NCI-H345 (cell line): ENCODE results near the gene TMEM175.
A peak's percentile ranks its signal among the peaks of the same experiment; 100 is the strongest.
"Not testable (repeated sequence)": the region's sequence is repeated elsewhere in the genome, so short reads cannot be mapped to it uniquely, and the experiment has no call there.

Source experiments
- DNase-seq: peaks from one replicate; lab custom pipeline; 2025; lab: John Stamatoyannopoulos, UW

TMEM175 gene

DNA sequence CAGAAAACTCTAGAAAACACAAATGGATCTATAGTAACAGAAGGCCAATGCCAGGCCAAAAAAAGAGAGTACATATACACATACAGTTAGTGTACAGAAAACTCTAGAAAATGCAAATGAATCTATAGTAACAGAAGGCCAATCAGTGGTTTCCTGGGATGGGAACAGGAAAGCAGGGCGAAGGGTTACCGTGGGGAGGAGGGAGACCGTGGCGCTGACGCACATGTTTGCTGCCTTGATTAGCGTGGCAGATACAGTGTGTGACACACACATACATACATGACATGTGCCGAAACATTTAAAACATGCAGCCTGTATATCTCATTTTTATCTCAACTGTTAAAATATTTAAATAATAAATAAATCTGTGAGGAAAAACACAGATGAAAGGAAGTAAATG, 14.8 kb upstream of the TMEM175 start:
- DNase-seq = no peak

DNA sequence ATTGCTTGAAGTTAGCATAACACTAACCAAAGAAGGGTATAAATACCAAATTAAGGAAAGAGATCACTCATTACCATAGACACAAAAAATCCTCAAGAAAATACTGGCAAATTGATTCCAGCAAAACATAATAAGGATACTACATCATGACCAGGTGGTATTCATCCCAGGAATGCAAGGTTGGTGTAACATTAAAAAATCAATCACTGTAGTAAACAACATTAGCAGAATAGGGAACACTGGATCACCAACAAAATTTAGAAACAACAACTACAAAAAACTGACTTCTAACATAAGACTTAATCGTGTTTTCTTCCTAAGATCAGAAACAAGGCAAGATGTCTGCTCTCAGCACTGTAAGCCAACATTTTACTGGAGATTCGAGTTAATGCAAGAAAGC, 14.3 kb upstream of the TMEM175 start:
- no peak for DNase-seq

DNA sequence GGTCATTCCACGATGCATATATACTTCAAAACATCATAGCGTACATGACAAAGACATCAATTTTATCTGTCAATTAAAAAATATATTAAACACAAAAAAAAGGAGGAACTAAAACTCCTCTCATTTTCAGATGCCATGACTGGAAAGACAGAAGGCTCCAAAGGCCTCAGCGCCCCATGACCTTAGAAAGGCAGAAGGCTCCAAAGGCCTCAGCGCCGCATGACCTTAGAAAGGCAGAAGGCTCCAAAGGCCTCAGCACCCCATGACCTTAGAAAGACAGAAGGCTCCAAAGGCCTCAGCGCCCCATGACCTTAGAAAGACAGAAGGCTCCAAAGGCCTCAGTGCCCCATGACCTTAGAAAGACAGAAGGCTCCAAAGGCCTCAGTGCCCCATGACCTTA, 13.7 kb upstream of the TMEM175 start:
- DNase-seq = not testable (repeated sequence)

DNA sequence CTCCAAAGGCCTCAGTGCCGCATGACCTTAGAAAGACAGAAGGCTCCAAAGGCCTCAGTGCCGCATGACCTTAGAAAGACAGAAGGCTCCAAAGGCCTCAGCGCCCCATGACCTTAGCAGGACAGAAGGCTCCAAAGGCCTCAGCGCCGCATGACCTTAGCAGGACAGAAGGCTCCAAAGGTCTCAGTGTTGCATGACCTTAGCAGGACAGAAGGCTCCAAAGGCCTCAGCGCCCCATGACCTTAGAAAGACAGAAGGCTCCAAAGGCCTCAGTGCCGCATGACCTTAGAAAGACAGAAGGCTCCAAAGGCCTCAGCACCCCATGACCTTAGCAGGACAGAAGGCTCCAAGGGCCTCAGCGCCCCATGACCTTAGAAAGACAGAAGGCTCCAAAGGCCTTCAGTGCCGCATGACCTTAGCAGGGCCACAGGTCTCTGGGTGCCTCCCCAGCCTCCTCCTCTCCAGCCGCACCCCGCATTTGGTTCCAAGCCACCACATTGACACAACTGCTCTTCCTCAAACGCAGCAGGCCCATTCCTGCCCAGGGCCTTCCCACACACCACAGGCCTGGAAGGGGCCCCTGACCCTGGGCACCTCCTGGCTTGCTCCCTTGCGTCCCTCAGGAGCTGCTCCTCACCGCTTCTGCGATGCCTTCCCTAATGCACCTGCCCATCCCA, 13.1 kb upstream of the TMEM175 start:
- DNase-seq = not testable (repeated sequence)

DNA sequence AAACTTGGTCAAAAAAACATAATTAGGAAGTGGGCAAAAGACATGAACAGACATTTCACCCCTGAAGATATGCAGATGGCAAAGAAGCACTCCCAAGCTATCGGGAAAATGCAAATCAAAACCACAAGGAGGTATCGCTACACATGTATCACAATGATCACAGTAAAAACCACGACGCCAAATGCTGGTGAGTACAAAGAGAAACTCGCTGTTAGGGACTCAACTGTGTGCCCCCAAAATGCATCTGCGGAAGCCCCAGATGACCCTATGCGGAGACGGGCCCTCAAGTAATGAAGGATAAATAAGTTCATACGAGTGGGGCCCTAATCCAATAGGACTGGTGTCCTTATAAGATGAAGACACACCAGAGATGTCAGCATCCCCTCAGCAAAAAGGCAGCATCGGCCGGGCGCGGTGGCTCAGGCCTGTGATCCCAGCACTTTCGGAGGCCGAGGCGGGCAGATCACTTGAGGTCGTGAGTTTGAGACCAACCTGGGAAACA, 10.4 kb upstream of the TMEM175 start:
- no peak for DNase-seq

DNA sequence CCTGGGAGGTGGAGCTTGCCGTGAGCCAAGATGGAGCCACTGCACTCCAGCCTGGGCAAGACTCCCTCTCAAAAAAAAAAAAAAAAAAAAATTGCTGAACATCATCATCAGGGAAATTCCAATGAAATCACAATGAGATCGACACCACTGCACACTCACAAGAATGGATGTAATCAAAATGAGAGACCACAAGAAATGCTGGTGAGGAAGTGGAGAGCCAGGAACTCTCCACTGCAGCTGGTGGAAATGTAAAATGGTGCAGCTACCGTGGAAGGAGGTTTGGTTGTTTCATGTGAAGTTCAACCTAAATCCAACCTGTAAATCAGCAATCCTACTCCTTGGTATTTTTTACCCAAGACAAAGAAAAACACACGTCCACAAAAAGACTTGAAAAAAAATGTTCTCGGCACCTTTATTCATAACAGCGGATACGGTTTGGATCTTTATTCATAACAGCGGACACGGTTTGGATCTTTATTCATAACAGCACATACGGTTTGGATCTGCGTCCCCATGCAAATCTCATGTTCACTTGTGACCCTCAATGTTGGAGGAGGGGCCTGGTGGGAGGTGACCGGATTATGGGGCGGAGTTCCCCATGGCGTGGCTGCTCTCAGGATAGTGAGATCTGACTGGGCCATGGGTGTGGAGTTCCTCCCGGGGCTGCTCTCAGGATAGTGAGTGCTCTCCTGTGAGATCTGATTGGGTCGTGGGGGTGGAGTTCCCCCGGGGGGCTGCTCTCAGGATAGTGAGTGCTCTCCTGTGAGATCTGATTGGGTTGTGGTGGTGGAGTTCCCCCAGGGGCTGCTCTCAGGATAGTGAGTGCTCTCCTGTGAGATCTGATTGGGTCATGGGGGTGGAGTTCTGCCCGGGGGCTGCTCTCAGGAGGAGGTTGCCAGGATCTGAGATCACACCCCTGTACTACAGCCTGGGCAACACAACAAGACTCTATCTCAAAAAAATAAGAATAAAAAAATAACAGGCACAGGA, 7.9 kb upstream of the TMEM175 start:
- peak; percentile 38 for DNase-seq

DNA sequence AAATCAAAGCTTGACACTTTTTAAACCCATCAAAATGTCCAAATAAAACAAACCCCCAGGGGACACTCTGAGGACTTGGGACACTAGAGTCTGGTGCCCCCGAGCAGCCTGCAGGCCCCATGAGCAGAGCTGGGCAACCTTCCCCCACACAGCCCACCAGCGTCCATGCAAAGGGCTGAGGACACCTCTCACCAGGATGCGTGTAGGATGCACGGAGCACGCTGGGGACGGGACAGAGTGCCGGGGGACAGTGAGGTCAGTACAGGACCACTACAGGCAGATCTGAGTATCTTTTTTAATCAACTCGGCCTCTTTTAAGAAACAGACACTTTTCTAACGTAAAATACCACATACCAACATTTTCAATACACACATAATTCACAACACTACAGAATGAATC, 7.1 kb upstream of the TMEM175 start:
- DNase-seq = no peak

DNA sequence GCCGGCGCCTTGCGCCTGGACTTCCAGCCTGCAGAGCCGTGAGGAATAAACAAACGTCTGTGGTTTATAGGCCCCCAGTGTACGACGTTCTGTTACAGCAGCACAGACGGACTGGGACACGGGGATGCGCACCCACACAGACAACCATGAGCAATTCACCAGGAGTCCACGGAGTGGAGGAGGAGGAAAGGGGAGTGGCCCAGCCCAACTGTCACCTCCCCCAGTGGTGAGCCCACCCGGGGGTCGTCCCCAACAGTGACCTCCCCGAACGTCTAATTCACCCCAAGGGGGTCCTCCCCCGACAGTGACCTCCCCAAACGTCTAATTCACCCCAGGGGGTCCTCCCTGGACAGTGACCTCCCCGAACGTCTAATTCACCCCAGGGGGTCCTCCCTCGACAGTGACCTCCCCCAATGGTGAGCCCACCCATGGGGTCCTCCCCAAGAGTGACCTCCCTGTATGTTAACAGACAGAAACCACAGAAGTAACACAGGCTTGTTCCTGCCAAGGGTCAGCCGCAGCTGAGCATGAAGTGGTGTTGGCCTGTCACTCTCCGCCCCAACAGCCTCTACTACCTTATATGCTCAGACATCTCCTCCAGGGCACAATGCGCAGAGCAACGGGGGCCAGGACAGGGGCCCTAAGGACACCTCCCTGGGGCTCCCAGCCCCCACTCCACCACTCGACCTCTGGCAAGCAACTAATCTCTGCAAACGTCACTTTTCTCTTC, 6.3 kb upstream of the TMEM175 start:
- DNase-seq = no peak

DNA sequence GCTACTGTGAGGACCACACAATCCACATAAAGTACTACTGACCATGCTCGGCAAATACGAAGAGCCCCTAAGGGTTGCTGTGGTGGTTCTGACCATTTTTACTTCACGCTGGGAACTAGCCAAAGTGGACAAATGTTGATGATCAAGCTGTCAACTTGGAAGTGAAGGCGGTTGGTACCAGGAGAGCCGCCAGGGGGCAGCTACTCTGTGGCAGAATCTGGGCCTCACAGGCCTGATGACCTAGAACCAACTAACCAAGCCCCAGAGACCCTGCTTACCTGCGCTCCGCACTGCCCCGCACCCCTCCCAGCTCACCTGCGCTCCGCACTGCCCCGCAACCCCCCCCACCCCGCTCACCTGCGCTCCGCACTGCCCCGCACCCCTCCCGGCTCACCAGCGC, 5.7 kb upstream of the TMEM175 start:
- DNase-seq = no peak

DNA sequence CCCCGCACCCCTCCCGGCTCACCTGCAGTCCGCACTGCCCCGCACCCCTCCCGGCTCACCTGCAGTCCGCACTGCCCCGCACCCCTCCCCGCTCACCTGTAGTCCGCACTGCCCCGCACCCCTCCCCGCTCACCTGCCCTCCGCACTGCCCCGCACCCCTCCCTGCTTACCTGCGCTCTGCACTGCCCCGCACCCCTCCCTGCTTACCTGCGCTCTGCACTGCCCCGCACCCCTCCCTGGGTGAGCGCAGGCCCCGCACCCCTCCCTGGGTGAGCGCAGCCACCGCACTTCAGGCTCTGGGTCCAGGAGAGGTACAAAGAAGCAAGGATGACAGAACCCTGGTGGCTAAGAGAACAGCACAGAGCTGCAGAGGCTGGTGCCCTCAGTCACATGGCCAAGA, 4.7 kb upstream of the TMEM175 start:
- DNase-seq = not testable (repeated sequence)

DNA sequence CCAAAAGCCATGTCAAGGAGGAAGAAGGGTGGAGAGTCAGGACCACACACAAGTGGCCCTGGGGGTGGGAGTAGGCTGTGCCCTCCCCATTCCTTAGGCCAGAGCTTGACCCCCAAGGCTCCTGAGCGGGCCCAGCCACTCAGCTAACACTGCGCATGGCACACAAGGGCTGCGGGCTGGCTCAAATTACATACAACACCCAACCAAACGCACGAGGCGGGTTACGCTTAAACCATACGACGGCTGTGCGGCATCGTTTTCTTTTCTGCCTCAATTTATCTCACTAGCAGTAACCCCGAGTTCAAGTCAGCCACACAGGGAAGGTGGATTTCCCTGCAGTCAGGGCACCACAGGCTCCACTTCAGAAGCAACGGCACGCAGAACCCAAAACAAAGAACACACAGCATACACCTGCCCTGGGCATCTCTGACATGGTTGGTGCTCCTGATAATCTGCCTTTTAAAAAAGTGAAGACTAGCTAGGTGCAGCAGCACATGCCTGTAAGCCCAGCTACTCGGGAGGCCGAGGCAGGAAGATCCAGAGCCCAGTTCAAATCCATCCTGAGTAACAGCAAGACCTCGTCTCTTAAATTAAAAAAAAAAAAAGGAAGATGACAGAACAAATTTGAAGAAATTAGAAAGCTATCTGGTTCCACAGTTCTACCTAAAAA, 3.0 kb upstream of the TMEM175 start:
- no peak for DNase-seq

DNA sequence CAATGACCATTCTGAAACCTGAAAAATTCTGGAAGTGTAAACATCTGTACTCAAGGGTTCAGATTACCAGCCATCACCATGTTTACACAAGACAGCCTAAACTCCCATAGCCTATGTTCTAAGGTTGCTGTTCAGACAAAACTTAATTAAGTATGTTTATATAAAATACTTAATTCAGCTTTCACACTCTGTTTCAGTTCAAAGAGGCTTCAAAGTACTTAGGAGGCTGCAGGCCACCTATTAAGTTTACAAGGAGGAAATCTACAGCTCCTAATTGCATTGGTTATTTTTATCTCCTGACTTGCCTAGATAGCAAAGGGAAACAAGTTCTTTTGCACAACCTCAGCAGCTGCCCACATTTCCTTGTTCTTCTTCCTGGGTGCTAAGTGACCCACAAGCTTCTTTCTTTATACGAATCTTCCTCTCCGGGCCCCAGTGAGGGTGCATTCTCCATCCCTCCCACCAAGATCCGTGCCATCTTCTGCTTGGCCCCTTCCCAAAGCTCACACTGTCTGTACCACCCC, 2.2 kb upstream of the TMEM175 start:
- no peak for DNase-seq

DNA sequence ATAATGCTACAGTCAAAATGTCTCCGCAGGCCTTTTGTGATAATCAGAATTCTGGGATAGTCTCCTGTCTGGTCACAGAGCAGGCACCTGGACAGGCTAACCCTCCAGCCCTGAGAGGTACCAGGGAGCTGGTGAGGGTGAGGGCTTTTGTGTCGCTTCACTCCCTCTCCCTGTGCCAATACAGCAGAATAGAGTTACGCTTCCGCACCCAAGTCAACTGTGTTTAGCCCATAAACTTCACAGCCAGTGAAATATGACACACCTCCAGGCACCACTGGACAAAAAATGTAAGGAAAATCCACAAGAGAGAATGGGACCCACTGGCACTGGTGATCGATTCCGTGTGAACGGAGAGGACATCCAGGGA, 1.4 kb upstream of the TMEM175 start:
- no peak for DNase-seq

DNA sequence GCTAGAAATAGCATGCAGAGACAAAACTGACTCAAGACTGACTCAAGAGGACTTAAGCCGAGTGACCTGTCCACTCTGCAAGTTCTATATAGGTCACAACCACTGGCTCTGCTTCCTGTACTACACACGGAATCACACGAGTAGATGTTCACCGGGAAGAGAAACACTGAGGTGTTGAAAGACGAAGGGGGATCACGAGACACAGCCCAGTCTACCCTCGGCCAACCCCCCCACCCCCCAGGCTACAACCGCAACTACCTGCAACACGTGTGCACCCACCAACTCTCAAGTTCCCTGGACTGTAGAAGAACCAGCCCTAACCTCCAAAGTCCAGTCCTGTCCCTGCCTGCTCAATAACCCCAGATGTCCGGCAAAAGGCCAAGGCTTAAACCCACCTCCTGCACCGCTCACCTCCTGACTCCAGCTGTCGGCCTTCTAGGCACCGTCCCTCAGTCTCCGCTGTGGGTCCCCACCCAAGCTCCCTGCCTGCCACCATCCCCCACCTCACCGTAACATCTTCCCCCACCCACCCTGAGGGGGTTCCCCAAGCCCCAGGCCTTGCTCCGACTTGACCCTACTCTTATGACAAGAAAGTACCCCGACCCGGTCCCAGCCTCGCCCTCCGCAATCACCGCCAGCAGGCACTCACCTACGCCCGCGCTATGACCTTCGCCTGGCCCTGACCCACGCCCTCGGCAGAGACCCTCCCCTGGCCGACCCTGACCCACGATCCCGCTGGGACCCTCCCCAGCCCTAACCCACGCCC, 883 bp upstream of the TMEM175 start:
- no peak for DNase-seq

DNA sequence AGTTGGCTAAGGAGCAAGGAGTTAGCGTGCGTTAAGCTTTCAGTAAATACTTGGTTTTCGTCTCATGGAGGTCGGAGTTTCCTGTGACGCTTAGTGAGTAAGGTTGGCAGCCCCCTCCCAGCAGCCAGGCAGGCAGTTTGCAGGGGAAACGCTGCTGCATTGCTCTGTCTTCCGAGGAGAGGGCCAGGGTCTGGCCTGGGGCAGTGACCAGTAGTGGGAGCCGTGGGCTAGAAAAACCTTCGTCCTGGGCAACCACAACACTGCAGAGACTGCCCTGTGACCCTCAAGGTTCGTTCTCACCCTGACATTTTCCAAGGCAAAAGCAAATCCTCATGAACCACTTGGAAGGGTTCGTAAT, 432 bp downstream of the TMEM175 start:
- peak; percentile 24 for DNase-seq

DNA sequence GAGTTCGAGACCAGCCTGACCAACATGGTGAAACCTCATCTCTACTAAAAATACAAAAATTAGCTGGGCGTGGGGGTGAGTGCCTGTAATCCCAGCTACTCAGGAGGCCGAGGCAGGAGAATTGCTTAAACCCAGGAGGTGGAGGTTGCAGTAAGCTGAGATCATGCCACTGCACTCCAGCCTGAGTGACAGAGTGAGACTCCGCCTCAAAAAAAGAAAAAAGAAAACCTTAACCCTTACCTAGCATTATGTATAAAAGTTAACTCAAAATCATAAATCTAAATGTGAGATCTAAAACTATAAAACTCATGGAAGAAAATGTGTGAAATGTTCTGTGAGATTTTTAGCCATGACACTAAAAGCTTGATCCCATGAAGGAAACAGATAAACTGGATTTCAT, 7.2 kb downstream of the TMEM175 start:
- not testable (repeated sequence) for DNase-seq

DNA sequence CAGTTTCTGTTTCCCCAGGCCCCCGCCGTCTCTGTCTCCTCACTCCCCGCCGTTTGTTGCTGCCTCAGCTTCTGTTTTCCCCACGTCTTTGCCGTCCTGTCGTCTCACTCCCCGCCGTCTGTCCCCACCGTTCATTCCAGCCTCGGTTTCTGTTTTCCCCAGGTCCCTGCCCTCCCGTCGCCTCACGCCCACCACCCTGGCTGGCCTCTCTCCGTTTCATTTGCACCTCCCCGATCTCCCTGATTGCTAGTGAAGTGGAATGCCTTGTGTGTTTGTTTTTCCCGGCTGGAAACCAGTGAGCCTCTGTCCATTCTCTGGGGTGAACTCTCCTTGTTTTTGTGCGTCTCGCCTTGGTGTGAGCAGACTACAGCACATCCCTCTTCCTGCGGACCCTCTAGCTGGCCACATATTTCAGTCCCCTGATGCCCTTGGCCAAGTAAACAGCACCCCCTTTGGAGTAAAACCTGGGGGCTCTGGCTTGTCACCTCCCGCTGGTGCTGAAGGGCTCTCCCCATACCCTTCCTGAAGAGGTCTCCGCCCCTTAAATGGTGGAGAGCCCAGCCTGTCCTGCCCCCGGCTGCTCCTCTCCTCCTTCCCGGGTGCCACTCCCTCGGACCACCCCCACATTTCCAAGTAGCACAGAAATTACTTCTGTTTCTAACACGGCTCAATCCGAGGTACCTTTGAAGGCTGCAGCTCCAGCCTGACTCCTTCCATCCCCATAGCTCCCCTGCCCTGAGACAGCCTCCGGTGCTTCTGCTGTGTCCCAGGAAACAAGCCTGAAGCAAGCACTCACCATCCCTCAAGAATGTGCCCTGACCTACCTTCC, 13.2 kb downstream of the TMEM175 start:
- no peak for DNase-seq

DNA sequence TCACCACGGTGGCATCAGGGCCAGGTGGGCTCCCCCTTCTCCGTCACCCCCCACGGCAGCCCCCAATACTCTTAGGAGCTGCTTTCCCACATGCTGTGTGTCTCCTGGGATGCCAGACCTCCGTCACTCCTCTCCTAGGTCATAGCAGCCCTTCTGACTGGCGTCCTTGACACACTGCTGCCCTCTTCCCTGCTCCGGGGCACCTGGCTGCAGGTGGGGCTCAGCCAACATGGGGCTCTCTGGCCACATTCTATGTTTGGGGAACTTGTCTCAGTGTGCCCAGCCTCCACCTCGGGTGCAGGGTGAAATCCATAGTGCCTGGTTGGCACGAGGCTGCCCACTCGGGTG, 13.8 kb downstream of the TMEM175 start:
- DNase-seq = no peak

DNA sequence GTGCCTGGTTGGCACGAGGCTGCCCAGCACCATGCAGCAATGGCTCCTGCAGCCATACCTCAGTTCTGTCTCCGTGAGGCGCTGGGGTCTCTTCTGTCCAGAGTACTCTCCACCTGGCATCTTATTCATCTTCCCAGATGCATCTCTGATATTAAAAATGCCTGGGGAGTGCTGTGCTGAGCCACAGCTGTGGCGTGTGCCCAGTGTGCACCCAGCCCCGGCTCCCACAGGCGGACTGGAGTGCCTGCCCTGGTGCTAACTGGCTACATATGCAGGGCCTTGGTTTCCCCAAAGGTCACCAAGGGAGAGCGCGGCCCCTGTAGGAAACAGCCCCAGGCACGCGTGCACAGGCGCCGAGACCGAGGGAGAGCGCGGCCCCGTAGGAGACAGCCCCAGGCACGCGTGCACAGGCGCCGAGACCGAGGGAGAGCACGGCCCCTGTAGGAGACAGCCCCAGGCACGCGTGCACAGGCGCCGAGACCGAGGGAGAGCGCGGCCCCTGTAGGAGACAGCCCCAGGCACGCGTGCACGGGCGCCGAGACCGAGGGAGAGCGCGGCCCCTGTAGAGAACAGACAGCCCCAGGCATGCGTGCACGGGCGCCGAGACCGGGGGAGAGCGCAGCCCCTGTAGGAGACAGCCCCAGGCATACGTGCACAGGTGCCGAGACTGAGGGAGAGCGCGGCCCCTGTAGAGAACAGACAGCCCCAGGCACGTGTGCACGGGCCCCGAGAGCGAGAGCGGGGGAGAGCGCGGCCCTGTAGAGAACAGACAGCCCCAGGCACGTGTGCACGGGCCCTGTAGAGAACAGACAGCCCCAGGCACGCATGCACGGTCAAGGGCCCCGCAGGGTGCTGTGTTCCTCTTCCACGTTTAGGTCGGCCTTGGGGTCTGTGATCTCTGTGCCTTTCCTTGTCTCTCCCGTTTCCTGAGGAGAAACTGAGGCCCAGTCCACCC, 14.5 kb downstream of the TMEM175 start:
- DNase-seq = no peak
